Stimulated activated CD4-positive, alpha-beta T cell treated with anti-CD3 and anti-CD28 coated beads, Interleukin-15, amount 100 ng/mL, for 48 hours (primary cell): ENCODE measurements around the gene DDX4.
"Not testable (repeated sequence)": the region's sequence is repeated elsewhere in the genome, so short reads cannot be mapped to it uniquely, and the experiment has no call there.

ENCODE experiments used
- DNase-seq, 2 donors: peaks; one replicate each; pipeline ENCODE4 v3.0.0-alpha.2; 2020; ENCODE audit warnings: low read depth in 2 of 2

DDX4 gene

DNA sequence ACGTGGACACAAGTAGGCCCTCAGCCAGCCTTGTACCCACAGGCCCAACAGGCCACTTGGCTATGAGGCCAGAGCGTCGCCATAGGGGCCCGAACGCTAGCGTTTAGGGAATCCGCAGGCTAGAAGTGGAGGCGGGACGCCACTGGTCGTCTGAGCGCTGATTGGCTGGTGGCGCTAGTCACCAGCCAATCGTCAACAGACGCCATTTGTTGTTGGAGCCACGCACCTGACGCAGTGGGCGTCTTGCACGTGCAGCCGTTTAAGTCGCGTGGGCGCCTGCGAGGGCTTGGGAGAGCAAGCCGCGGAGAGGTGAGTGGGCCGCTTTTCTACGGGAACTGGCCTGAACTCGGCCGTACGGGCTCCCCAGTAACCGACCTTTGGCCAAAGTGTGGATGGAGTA is at the start of gene DDX4:
DDX4 (plus strand) TSS at position 269 of the 400 bp plus-strand sequence. CDS start 903 bp downstream, outside the sequence.
- DNase-seq: no peak

DNA sequence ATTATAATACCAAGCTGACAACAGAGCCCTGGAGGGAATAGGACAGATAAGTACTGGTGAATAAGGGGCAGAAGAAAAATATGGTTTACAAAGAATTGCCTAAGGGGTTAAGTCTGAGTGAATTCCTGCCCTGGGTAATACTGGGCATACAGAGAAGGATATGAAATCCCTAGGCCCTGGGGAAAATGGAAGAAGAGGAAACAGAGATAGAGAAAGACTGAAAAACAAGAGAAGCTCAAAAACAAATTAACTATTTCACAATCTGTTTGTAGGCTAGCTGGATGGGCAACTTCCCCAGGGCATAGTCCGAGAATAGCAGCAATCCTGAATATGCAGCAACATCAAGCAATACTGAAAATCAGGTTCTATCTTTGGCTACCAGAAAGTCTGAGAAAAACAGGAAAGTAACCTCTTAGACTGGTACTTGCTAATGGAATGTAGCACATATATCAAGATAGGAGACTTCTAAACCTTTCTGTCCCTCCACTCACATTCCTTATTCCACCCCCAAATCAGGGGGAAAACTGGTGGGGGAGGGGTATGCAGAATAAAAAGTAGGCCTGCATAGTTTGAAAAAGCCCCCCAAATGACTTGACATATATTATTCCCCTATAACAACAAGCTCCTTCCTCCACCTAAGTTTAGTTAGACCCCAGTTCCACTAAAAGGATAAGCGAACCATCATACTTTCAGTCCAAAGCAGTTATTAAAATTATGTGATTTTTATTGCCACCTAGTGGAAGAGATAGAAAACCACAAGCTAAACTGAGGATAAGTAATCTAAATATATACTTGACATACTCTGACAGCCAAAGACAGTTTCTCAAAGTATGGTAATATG is 46.4 kb upstream of the DDX4 start:
- DNase-seq: no peak

DNA sequence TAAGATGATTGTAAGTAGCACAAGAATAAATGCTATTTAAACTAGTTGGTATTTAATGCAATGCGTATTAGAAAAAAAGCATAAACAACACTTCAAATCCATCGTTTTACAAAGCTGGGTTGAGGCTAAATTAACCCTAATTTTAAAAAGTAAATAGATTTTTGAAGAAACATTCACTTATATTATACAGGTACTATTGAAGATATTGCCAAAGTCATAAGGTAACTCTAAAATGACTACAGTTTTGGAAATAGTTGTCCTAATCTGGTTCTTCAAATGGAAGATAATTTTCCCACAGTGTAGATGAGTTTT is 45.8 kb upstream of the DDX4 start:
- DNase-seq: no peak

DNA sequence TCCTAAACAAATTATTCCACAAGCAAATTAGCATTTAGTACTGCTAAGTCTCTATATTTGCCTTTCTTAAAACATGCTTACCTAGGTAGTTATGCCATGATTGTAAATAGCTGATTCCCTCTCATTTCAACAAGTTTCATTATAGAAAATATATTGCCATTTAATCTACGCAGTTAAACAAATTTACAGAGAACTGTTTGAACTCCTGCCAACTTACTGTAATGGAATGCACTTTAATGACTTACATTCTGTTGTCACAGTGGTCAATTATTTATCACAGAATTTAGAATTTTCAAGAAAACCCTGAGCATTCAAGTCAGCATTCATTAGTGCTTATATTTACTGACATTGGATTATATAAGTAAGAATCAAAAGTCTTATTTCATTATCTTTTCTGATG is 45.4 kb upstream of the DDX4 start:
- DNase-seq: no peak

DNA sequence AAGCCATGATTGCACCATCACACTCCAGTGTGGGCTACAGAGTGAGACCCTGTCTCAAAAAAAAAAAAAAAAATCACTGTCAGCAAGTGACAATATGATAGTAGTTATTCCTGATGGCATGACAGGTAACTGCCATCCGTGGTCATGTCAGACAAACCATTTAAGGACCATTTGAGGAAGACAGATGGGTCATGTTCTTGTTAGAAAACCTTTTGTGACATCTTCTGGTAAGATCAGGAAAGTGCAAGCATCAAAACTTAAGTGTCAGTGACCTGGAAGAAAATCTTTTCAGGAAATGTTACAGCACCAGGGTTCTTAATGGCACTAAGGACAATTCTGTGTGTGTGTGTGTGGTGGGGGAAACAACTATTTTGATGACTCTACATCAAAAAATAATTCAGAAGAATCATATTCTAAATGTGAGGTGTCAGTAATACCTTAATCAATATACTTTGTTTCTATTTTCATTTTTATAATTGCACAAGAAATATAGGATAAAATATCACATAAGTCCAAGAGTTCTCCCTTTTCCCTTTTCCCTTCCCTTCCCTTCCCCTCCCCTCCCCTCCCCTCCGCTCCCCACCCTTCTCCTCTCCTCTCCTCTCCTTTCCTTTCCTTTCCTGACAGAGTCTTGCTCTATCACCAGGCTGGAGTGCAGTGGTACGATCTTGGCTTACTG is 43.6 kb upstream of the DDX4 start:
- DNase-seq: no peak

DNA sequence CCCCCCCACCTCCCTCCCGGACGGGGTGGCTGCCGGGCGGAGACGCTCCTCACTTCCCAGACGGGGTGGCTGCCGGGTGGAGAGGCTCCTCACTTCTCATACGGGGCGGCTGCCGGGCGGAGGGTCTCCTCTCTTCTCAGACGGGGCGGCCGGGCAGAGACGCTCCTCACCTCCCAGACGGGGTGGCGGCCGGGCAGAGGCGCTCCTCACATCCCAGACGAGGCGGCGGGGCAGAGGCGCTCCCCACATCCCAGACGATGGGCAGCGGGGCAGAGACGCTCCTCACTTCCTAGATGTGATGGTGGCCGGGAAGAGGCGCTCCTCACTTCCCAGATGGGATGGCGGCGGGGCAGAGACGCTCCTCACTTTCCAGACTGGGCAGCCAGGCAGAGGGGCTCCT is 41.2 kb upstream of the DDX4 start:
- not testable (repeated sequence) for DNase-seq

DNA sequence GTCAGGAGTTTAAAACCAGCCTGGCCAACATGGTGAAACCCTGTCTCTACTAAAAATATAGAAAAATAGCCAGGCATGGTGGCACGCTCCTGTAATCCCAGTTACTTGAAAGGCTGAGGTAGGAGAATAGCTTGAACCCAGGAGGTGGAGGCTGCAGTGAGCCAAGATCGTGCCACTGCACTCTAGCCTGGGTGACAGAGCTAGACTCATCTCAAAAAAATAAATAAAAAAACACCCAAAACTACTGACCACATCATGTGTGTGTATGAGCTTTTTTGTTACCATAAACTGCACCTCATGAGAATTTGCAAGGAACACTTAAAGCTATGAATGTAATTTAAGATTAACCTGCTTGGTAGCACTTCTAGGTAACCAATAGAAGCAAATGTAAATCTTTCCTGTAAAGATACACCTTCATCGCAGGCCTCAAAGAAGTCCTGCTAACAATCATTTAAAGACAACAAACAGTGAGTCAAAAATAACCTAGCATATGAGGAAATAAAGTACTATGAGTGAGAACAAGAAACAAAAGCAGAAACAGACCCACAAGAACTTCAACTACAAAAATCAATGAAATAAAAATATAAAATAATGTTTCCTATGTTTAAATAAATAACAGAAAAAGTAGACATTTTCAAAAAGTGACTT is 38.7 kb upstream of the DDX4 start:
- DNase-seq: no peak

DNA sequence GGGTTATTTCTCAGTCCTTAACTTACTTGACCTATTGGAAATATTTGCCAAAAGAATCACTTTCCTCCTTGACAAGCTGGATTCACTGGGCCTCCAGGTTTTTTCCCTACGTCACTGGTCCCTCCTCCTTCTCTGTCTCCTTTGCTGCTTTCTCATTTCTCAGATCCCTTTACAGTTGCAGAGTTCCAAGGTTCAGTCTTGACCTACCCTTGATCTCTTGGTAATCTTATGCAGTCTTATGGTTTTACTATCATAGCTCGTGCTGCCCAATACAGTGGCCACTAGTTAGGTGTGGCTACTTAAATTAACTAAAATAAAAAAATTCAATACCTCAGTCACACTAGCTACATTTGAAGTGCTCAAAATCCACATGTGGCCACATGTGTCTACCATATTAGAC is 37.1 kb upstream of the DDX4 start:
- no peak for DNase-seq

DNA sequence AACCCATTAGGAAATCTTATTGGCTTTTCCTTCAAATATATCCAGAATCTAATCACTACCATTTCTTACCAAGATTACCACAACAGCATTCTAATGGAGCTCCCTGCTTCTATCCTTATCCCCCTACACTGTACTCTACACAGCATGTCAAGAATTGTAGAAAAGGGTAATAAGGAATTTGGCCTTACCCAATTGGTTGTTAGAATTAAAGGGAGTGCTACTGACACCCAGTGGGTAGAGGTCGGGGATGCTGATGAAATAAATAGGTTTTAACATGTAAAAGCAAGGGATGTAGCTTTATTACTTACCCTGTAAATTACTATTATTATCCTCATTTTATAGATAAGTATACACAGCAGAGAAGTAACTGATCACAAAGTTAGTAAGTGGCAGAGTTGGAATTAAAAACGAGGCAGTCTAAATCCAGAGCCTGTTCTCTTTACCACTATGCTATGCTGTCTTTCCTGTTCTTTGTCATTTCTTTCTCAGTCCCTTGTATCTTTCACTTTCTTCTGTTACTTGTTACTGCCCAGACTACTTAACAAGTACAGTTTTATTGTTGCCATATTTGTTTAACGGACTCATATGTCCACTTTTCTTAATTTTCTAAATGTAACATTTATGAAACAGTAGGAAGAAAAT is 36.3 kb upstream of the DDX4 start:
- no peak for DNase-seq

DNA sequence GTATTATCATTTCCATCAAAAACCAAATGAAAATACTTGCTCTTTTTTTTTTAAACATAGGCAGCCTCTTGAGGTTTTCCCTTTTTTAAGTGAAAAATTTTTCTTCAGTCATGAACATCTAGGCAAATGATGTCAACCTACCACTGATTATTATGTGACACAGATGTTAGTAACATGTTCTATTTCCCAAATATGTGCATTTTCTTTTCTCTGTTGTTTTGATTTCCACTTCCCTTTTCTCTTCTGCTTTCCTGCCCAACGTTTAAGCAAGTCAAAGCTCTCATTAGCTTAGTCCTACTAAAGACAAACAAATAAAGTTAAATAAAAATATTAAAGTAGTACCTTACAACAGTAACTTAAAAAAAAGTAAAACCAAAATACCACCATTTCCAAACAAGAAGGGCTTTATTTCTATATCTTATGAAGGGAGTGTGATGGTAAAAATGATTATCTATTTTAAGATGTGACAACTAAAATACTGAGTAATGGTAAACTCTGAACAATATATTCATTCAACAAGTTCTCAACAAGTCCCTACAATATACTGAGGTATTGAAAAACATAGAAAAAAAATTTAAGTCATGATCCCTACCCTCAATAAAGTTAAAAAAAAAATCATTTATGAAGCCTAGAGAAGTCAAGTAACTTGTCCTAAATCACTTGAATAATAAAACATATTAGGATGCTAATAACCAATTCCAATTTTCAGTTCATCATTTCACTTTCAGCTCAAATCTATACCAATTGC is 35.1 kb upstream of the DDX4 start:
- DNase-seq: no peak

DNA sequence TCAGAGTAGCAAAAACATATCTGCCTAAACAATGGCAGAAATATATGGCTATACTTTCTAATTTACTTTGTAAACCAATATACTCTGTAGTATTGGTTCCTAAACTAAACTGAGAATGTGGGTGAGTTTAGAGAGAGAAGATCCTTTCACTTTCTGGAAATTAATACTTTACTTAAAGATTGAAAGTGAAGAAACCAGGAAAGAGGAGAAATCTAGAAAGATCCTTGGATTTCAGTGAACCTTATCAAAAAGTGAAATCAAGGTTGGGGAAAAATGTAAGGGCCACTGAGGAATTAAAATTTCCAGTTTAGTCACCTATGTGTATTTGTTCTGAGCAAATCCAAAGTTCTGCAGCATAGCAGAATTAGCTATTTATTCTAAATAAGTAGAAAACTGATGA is 31.6 kb upstream of the DDX4 start:
- DNase-seq: no peak

DNA sequence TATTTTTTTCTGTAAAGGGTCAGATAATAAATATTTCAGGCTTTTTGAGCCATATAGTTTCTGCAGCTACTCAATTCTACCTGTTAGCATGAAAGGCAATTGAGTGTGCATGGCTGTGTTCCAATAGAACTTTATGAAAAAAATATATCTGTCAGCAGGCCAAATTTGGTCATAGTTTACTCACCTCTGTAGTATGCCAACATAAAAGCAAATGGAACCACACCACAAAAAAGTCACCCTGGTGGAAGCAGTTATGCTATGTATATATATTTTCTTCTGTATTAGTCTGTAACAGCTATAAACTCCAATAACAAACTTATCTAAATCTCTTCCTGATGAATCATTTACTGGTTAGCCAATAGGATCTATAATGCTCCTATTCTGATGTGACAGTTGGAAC is 29.1 kb upstream of the DDX4 start:
- no peak for DNase-seq

DNA sequence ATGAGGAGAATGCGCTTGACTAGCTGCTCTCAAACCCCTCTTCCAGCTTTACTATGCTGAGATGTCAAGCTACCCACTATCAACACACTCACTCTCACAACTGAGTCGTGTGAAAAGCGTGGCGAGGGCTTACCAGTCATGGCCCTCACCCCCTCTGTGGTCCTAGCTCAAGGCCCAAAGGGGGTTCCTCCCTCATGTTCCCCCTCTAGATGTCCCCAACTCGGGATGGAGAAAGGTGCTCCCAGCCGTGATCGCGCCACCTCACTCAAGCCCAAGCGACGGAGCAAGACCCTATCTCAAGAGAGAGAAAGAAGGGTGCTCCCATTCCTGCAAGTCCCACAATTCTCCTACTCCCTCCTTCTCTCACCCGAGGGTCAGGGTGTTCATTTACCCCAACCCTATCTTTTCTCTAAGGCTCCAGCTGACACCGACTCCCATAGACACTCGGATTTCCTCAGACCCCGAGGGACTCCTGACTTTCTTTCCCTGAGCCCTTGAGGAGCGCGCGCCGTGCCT is 26.3 kb upstream of the DDX4 start:
- no peak for DNase-seq

DNA sequence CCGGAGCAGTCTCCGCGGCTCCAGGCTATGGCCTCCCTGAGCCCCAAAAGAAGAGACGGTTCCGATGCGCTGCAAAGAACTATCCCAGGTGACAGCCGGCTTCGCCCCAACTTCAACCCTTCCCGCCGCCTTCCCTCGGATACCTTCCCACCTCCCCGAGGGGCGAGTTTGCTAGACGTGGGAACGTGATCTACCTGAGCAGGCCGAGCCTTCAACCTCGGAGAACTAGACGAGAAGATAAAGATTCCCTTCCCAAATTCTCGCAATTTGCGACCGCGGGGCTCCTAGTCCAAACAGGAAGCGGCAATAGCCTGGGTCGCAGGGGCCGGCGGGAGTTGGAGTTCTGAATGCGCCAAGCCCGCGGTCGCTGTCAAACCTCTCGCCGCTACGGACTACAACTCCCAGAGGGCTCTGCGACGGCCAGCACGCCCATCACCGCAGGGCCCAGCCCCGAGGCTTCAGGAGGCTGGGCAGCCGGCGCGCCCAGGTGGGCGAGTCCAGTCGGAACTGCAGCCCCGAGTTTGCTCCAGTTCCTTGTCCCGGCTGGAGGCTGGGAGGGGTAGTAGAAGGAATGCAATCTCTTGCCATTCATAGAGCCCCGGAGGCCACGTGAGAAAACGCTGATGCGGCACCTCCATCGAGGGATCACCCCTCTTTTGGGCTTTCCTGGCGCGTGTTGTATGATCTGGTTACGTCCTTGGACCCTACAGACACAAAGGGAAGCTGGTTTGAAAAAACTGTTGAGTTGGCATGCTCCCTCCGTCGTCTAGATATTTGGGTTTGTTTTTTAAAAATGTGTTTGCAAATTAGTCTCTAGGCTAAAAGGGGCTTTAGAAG is 25.6 kb upstream of the DDX4 start, which contains the start of gene SLC38A9:
SLC38A9 (minus strand) TSS at position 302 of the 837 bp plus-strand sequence. CDS start 14,366 bp downstream, outside the sequence.
- DNase-seq: peak; percentile 84 to 91

DNA sequence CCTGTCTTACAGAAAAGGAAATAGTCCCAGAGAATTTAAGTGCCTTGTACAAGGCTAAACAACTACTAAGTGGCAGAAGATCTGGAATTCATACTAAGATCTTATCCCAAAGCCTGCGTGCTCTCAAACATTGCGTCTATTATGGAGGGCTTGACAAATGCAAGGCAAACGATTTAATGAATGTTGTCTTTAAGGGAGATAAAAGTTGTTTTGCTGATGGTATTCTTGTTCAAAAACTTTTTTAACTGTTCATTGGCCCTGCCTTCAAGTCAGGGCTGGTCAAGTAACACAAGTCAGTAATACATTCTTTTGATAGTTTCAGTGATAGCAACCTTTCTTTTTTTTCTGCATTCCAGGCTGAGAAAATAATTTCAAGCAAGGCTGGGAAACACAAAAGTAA is 24.0 kb upstream of the DDX4 start:
- no peak for DNase-seq

DNA sequence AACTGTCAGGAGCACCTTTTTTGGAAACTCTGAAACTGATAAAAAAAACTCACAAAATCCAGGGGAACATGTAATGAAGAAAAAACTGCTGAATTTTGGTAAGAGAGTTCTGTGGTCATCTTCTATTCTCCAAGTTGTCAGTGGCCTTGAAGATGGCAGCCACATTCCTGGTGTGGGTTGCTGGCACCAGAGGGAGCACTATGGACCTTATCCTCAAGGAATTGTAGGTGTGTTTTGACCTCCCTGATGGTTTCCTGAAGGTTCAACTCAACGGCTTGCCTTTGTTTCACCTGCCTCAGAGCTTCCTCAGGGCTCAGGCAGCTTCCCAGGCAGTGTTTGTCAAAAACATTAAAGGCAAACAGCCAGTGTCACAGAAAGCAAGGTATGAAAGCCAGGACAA is 23.5 kb upstream of the DDX4 start:
- DNase-seq: no peak

DNA sequence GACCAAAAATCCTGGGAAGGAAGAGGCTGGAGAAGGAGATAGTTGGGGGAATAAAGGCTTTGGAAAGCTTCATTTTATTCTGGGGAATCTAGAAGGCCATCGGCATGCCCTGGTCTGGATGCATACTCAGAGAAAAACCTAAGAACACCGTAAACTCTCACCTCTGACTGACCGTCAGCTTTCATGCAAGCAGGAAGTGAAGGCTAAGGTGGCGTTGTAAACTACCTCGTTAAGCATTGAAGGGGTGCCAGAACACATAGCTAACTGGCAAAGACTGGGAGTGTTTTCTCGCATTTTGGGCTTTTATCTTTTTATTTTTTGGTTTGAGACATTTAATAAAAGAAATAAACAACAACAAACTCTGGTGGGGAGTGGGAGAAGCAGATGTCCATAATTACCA is 23.1 kb upstream of the DDX4 start:
- DNase-seq: no peak

DNA sequence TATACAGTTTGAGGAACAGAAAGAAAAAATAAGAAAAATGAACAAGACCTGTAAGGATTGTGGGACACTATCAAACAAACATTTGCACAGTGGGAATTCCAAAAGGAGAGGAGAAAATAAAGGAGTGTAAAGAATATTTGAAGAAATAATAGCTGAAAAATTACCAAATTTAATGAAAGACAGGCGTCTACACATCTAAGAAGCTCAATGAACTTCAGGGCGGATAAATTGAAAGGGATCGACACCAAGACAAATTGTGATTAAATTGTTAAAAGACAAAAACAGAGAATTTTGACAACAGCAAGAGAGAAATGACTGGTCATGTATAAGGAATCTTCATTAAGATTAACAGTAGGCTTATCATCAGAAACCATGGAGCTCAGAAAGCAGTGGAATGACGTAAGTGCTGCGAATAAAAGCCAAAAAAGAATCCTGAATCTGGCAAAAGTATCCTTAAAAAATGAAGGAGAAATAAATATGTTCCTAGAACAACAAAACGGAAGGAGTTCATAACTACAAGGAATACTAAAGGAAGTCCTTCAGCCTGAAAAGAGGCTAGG is 22.3 kb upstream of the DDX4 start:
- no peak for DNase-seq

DNA sequence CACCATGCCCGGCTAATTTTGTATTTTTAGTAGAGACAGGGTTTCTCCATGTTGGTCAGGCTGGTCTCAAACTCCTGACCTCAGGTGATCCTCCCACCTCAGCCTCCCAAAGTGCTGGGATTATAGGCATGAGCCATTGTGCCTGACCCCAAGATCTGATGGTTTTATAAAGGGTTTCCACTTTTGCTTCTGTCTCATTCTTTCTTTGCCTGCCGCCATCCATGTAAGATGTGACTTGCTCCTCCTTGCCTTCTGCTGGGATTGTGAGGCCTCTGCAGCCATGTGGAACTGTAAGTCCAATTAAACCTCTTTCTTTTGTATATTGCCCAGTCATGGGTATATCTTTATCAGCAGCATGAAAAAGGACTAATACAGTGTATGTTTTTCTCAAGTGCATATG is 18.8 kb upstream of the DDX4 start:
- not testable (repeated sequence) for DNase-seq

DNA sequence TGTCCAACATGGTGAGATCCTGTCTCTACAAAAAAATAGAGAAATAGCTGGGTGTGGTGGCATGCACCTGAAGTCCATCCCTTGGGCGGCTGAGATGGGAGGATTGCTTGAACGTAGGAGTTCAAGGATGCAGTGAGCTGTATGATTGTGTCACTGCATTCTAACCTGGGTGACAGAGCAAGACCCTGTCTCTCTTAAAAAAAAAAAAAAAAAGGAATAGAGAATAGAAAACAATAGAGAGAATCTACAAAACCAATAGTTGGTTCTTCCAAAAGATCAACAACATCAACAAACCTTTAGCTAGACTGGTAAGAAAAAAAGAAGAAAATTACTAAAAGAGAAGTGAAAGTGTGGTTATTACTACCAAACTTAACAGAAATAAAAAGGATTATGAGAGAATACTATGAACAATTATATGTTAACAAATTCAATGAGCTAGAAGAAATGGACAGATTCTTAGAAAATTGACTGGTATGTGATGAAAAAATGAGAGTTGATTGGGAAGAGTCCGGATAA is 17.6 kb upstream of the DDX4 start:
- no peak for DNase-seq
